Hematopoietic multipotent progenitor cell treated with erythropoietin and hydrocortisone succinate and interleukin-3 and kit ligand, for 17 days (in vitro differentiated cells): ENCODE data around the gene DNAJB13.
A peak's percentile ranks its signal among the peaks of the same experiment; 100 is the strongest.

Experiments
- DNase-seq: peaks from one replicate; pipeline ENCODE4 v3.0.0-alpha.2; 2015; ENCODE audit warnings: low spot score

DNAJB13 gene

DNA sequence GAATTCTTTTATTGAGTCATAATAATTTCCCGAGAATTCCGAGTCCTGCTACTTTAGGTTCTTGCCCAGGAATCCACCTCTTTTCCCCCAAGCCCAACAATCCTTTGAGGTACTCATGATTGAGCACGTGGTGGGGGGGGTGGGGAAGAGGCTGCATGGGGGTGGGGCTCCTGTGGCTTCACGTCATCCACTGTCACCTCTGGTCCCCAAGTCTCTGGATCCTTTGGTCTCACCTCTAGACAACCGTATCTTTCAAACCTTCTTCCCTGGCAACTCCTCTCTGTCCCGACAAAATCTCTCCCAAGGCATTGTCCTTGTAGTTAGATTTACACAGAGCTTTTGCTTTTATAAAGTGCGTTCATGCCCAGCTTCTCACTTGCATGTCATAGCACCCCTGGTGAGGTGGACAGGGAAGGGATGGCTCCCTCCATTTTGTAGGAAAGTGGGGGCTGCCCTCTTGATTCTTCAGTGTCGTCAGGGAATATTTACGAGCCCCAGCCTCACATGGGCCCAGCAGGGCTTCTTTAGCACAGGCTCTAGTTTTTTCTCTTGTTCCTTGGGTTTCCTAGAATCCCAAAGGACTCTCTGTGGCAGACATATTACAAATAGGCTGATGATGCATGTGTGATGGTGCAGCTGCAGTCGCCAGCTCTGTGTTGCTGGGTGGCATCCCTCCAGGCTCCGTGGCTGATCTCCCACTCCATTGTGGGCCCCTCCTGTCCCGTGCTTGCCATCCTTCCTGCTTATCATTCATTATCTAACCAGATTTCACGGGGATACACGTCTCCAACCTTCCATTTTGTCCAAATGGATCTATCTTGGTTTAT is 49.7 kb downstream of the DNAJB13 start:
- DNase-seq: no peak

DNA sequence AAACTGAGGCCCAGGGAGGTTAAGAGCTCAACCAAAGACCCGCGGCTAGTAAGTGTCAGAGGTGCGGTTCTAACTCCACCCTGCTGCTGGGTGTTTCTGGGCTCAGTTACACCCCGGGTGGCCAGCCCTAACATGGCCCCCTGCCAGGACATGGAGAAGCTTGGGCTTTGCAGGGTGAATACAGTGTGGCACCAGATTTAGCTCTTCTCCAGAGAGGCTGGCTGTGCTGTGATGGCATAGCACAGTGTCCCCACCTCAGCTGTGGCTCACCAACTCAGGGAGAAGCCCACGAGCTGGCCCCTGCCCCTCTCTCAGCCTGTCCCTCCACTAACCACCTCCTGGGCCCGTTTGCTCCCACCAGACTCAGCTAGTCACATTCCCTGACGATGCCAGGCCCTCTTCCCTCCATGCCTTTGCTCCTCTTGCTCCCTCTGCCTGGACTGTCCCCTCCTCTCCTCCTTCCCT is 51.0 kb downstream of the DNAJB13 start:
- DNase-seq: peak; percentile 86

DNA sequence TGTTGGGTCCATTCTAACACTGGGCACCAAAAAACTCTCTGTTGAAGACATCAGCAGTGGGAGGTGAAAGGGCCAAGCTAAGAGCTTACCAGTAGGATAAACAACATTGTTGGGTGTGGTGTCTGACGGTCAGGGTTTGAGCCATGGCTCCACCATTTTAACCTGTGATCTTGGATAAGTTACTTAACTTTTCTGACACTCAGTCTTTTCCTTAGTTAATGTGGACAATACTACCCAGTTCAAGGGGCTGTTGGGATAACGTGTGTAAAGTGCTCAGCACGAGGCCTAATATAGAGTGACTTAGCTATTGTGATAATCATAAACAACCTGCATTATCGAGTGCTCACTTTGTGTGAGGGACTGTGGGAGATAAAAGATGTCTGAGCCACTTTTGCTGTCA is 52.0 kb downstream of the DNAJB13 start:
- no peak for DNase-seq

DNA sequence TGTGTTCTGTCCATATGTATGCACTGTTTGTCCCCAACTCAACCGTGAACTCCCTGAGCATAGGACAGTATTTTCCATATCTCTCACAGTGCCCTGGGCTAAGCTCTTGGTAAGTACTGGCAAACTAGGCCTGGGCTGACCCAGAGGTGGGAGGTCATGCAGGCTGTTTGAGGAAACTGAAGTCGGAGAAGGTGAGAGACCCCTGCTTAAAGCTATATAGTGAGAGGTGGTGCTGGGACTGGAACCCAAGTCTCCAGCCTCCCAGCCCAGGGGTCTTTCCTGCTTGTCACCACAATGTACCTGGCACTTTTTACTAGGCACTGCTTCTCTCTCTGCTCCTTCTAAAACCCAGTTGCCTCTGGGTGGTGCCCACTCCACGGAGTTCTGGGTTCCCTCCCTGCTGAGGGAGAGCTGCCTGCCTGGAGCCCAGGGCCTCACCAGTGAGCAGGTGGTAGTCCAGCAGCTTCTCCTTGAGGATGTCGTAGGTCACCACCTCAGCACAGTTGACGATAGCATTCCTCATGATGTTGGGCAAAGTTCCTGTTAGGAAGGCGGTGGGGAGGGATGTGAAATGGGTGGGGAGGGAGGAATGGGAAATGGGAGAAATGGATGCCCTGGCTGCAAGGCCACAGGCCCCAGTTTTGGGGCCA is 53.3 kb downstream of the DNAJB13 start:
- no peak for DNase-seq

DNA sequence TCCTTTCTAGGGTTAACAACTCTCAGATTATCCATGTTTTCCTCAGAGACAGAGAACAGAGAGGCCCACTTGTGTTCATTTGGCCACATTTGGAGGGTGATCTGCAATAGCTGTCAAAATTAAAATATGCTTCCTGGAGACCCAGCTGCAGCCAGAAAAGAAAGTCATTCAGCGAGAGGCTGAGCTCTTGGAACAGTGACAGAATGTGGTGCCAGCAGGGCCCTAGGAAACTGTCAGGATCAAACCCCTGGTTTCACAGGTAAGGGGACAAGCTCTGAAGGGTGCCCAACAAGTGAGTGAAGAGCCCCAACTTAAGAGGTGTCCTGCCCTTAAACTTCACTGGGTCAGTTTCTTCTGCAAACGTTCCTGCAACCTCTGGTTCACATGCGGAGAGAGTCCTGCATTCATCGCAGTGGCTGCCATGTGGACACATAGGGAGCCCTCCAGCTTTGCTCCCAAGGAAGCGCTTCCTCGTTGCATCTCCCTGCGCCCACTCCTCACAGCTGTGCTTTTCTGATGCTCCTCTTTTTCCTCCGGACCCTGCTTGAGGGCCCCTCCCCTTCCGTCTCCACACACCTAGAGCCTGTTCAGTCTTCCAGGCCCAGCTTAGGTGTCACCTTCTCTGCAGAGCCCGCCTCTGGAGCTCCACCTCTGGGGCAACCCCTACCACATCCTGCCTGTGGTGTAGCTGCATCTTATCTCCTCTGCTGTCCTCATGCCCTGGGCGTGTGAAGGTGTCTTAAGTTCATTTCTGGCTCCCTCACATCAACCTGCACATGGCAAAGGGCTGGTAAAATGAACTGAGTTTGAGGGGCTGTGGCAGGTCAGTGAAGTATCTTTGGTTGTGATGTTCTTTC is 54.2 kb downstream of the DNAJB13 start:
- DNase-seq: peak; percentile 62

DNA sequence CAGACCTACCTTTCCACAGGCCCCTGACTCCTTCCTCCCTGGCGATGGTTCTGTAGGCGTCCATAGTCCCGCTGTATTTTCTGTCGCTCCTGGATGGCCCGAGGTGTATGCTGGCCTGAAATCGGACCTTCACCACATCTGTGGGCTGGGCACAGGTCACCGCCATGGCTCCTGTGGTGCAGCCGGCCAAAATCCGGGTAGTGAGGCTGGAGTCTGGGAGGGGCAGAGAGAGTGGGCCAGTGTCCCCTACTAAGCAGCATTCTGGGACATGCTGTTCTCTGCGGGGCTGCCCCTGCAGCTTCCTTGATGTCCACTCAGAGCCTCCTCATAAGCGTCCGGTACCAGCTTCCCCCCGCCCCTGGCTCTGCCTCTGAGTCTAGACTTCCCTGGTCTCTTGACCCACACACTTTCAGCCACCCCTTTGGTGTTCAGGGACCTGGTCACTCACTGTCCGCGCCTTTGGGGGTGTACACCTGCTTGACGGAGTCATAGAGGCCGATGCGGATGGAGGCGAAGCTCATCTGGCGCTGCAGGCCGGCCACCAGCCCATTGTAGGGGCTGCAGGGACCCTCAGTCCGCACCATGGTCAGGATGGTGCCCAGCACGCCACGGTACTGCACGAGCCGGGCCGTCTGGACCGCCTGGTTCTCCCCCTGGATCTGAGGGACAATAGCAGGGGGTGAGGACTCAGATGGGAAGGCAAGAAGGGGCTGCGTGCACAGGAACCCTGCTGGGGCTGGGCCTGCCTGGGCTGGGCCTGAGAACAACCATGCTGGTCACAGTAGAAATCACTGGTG is 55.1 kb downstream of the DNAJB13 start:
- DNase-seq: no peak

DNA sequence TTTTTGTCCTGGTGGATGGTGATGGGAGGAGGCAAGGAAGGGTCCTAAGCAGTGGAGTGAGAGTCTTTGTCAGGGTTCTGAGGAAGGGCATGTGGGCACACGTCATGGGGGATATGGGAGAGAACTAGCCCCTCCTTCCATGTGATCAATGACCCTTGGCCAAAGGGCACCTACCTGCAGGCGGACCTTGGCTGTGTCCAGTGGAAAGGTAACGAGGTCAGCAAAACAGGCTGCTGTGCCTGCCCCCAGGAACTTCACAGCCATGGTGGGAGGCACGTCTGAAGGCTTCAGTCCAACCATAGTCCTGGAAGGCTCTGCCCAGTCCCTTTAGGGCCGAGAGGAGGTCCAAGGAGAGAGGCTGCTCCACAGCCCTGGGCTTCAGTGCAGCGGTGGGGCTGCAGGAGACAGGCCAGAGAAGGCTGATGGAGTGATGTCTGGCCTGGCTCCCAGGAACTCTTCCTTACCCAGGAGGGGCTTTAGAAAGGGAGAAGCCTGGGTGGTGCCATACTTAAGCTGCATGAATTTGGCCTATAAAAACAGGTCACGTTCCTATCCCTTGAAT is 56.0 kb downstream of the DNAJB13 start:
- no peak for DNase-seq

DNA sequence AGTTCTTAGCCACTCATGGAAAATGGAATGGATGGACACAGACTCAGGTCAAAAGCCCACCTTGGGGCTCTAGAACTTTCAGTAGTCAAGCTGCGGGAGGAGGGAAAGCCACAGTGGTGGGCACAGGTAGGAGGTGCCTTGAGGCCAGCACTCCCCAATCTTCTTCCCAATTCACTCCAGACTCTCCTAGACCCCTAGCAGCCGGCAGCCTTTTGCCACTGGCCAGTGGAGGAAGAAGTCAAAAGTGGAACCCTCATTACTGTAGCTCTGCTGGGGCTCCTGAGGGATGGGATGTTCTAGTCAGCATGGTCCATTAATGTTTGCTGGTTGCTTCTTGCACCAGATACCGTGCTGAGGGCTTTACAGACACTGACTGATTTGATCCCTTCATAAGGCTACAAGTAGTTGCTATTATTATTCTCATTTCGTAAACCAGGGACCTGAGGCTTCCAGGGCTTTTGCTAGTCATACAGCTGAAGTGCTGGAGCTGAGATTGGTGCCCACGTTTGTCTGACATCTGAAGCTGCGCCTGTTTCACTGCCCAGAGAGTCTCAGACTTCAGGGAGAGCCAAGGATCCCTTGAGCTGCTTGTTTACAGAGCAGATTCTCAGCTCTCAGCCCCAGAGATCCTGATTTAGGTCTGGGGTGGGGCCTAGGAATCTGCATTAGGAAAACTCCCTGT is 57.0 kb downstream of the DNAJB13 start:
- no peak for DNase-seq

DNA sequence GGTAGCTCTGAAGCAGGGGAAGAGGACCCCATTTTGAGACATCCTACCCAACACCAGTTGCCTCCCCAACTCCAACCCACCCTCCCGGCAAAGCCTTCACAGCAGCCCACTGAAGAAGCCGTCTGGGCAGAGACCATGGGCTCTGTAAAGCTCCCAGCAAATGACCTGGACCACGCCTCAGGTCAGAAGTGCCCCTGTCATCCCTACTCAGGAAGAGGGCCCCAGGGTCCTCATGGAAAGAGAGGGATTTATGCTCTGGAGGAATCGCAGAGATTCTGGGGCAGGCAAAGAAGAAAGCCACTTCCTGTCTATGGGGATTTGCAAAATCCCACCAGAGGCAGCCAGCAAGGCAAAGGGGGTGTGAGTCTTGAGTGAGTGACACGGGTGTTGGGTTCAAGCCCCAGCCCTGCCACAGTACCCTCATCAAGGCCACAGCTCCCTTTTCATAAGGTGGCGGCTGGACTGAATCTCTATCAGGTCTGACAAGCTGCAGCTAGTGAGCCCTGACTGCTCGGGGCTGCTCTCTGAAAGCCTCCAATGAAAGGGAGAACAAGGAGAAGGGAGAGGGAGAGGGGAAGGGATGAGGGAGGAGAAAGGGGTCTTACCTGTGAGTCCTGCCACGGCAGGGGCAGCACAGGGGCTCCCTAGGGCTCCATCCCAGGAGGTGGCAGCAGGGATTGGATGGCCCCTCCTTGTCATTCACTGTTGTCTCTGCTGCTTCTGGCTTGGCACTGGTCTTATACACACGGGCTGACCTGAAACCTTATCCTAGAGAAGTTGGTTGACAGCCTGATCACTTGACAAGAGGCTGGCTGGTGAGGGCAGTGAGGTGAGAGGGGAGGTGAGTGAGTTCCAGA is 57.8 kb downstream of the DNAJB13 start, which contains the start of gene UCP3:
TSS of gene UCP3 (minus strand) at position 713 of the 857 bp plus-strand sequence. CDS start 2,043 bp downstream, outside the sequence.
- peak; percentile 42 for DNase-seq

DNA sequence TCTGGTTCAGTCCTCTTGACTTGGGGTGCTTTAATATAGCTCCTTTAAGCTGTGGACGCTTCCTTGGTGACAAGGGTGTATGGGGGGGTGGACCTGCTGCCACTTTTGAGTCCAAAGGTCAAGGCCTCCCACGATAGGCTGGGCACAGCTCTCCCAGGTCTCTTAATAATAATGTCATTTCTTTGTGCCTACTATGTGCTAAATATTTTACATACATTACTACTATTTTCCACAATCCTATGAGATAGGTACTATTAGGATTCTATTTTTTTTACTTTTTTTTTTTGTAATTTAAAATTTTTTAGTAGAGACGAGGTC is 58.4 kb downstream of the DNAJB13 start:
- DNase-seq: no peak

DNA sequence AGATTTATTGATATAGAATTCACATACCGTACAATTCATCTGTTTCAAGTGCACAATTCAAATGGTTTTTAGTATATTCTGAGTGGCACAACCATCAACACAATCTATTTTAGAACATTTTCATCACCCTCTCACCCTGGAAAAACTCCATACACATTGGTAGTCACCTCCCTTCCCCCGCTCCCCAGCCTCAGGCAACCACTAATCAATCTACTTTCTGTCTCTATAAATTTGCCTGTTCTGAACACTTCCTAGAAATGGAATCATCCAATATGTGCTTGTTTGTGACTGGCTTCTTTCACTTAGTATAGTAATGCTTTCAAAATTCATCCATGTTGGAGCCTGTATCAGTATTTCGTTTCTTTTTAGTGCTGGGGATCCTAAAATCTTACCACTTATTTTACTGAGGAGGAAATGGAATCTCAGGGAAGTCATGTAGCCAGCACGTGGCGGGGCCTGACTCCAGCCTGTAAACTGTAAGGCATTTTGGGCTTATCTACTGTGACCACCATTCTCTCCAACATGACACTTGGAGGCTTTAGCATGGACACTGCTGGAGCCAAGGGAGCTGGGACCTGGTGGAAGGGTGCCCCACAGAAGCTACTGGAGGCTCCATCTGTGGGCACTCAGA is 59.0 kb downstream of the DNAJB13 start:
- DNase-seq: no peak

DNA sequence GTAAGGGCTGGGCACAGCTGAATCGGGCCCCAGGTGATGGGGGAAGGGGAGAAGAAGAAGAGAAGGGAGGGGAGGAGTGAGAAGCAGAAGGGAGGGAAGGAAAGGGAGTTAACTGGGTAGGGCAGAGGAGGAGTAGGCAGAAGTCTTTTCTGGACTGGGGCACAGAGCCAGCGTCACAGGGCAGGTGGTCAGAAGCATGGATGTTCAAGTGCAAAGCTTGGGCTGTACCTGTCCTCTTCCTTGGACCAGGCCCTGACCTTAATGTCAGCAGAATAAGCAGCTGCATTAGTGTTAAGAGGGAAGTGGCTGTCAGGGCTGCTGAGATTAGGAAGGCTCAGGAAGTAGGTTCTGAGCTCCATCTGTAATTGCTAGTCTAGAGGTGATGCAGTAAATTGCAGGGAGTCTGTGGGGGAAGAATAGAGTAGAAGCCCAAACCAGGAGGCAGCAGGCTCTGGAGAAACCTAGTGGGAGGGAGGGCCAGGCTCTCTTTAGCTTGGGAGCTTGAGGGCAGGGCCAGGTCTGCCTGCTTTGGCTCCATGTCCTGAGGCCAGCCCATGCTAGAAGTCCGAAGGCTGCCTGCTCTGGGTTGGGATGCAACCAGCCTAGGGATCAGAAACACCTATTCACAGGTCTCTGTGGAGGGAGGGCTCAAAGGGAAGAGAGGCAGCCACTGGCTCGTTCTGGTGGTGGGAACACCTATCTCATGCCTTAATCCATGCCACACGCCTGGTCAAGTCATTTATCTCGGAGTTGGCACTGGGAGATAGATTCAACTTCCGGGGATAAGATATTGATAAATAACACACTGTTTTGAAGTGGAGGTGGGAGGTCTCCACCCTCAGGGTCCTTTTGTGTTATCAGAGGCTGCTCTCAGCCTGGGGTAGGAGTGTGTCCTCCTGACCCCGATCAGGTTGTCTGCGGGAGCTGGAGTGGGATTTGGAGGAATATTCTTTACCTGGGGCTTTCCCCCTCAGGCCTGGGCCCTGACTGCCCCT is 59.8 kb downstream of the DNAJB13 start:
- peak; percentile 64 for DNase-seq

DNA sequence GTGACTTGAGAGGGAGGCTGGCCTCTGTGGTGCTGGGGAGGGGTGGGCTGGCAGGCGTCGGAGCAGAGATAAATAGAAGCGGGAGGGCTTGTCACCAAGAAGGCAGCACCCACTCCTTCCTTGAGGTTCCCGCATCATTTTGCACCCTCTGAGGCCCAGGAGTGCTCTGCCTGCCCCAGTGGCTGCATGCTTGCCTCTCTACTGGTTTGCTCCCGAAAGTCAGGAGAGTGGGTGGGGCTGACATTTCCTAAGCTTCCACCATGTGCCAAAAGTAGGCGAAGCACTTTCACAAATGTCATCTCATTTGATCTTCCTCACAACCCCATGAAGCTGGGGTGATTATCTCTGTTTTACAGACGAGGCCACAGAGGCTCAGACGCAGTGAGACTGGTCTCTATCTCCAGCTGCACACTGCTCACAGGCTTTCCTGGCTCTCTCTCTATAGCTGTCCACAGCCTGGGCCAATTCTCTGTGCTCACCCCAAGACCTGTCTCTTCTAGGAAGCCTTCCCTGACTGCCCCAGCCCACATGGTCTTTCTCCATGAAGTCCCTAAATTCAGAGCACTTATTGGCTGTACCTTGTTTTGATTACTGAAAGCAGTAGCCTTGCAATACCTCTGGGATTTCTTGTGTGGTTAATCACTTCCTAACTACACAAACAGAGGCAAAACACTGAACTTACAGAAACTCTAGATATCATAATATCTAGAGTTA is 60.7 kb downstream of the DNAJB13 start:
- DNase-seq: peak; percentile 92

DNA sequence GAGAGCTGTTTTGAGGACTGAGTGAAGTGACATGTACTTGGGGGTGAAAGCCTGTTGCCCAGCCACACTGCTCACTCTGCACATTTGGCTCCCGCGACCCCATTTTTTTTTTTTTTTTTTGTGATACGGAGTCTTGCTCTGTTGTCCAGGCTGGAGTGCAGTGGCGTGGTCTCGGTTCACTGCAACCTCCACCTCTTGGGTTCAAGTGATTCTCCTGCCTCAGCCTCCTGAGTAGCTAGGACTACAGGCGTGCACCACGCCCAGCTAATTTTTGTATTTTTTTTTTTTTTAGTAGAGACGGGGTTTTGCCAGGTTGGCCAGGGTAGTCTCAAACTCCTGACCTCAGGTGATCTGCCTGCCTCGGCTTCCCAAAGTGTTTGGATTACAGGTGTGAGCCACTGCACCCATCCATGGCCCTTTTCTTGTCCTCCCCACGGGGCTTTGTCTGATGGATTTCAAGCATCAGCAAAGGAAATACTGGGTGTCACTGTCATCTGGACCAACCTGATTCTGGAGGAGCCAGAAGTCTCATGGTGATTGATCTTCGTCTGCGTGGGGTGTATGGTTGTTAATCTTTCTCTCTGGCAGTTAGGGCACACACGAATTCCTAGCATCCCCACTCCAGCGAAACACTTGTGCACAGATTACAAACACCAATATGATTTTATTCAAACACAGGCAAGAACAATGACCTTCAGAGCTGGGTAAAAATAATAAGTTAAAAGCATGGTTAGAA is 61.4 kb downstream of the DNAJB13 start:
- peak; percentile 53 for DNase-seq

DNA sequence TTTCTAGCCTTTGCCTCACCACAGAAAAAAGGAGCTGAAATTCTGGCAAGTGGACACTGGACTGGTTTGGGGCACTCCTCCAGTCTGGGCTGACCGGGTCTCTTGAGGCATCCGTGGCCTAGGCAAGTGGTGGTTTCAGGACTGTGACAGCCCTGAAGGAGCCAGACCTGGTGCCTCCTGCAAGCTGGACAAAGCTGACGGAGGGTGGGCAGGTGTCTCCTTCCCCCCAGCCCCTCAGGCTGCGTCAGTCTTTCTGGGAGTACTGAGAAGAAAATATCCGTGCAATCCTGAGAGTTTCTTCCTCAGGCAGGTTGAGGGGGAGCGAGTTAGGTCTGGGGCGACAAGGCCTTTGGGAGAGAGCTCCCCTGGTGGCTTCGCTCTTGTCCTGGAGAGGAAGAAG is 62.3 kb downstream of the DNAJB13 start:
- DNase-seq: no peak

DNA sequence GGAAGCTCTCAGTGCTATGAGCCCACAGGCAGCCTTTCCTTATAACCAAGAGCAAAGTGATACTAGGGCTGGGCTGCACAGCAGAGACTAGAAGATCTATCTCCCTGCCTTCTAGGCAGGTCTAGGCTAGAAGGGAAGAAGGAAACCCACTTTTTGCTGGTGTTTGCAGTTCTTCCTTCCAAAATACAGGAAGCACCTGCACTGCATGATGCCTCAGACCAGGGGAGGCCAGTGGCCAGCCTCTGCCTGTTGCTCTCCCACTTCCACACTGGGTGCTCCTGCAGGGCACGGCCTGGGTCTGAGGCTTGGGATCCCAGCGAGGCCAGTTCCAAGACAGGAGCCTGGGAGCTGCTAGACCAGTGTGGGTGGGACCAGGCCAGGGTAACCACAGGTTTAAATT is 64.1 kb downstream of the DNAJB13 start:
- peak; percentile 30 for DNase-seq
